HCT116 (cell line): ENCODE results near the gene SPAG4.

Experiments
- CTCF ChIP-seq, 3 experiments: fragments of 200-600 bp in 1 of 3; sonication (generic) in 1 of 3; IDR thresholded peaks in 2 of 3; conservative IDR thresholded peaks in 1 of 3; 2 replicates each; pipeline ENCODE4 v1.5.1; 2012 to 2017; ENCODE audit warnings: low read depth in 2 of 3, low read length in 2 of 3, antibody characterized with exemption in 1 of 3, borderline replicate concordance in 1 of 3, control low read depth in 1 of 3, mild to moderate bottlenecking in 1 of 3, mixed read lengths in 1 of 3, mixed run types in 1 of 3, moderate library complexity in 1 of 3; ENCODE audit not compliant: insufficient read depth in 1 of 3
- EZH2 ChIP-seq: fragments of 200-600 bp; sonication (generic); IDR thresholded peaks from 2 replicates; pipeline ENCODE4 v1.6.1; 2017; ENCODE audit warnings: antibody characterized with exemption, mixed run types
- EZH2phosphoT487 ChIP-seq: fragments of 200-600 bp; IDR thresholded peaks from 2 replicates; pipeline ENCODE4 v1.6.1; 2018; ENCODE audit warnings: antibody characterized with exemption, borderline replicate concordance
- POLR2A ChIP-seq: IDR thresholded peaks from 2 replicates; pipeline ENCODE4 v1.7.0; 2011; ENCODE audit warnings: borderline replicate concordance; ENCODE audit not compliant: insufficient read depth, insufficient read length; ENCODE audit errors: extremely low read depth

DNA sequence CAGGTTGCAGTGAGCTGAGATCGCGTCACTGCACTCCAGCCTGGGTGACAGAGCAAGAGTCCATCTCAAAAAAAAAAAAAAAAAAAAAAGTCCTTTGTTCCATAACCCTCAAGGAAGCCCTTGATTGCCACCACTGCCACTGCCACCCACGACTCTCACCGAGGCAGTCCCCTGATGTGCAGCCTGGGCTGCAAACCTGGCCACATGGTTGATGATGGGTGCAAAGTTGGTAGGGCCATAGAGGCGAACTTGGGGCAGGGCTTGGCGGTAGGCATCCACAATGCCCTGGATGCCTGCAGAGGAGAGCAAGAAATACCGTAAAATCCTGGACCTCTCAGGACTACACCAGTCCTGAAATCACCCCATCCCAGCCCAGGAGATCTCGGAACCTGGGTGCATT is 11.5 kb downstream of the SPAG4 start:
- TF ChIP-seq CTCF (IDR thresholded peaks at IDR 0.05 in 2 of 3, conservative IDR thresholded peaks at IDR 0.05 in 1 of 3; ENCODE audit: borderline replicate concordance in 1 of 3, insufficient read depth in 1 of 3, low read depth in 2 of 3, low read length in 2 of 3) (no peak), EZH2 (no peak), EZH2phosphoT487 (no peak), POLR2A (no peak)
